GM21526 (cell line): Measurements from ENCODE around the gene TRIM10.
"Not testable (repeated sequence)": the region's sequence is repeated elsewhere in the genome, so short reads cannot be mapped to it uniquely, and the experiment has no call there.

Experiments used
- ATAC-seq: cut with Tn5 transposase; IDR thresholded peaks from one replicate; pipeline ENCODE4 v1.9.1; 2021; ENCODE audit warnings: moderate library complexity; ENCODE audit not compliant: unreplicated experiment, low FRiP score

The TRIM10 gene

DNA sequence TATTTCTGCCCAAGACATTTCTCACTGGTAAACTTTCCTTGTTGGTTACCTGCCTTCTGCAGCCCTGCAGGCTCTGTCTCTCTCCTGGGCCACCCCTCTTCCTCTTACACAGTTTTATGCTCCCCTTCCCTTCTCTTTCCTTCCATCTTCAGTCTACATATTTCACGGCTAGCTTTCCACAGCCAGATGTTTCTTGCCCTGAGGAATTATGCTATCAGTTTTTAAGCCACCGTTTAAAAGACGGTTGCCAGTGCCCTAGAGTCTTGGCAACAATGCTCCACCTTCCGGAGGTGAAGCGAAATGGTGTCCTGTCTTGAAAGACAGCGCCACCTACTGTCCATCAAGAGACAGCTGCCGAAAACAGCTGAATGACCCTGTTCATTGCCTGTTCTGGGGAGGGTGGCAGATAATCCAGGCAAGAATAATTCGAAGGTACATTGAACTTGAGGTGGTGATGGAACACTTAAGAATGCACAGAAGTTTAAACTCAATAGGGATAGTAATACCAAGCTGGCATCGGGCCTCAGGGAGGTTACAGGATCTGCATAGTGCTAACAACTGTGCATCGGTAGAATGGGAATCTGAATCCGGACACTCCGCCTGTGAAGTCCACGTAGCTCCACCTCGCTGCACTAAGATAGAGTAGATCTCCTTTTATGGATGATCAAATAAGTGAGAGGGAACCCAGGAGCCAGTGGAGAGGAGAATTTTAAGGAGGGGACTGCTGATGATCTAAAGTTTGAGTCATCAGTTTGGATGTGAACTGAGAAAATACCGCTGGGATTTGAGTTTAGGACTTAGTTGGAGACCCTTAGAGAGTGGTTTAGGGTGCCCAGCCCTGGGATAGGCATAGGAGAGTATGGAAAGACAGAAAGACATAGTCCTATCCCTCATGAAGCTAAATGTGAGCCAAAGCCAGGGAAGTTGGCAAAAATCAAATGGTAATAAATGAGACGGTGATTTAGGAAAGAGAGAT, 29.8 kb downstream of the TRIM10 start:
- ATAC-seq = peak; percentile 76

DNA sequence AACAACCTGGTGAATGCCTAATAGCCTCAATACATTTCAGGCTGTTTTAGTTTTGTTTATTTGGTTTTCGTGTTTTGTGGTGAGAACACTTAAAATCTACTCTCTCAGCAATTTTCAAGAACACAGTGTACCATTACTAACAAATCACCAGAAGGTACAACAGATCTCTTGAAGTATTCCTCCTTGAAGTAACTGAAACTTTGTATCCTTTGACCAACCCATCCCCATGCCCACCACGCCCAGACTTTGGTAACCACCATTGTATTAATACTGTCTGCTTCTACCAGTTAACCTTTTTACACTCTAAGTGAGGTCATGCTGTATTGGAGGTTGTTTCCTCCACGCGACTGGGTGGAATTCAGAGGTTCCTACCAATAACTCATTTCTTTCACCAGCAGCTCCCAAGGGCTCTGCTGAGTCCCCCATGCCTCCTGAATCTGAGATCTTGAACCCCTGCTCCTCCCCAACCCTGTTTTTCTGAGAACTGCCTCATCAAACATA, 30.8 kb downstream of the TRIM10 start:
- no peak for ATAC-seq

DNA sequence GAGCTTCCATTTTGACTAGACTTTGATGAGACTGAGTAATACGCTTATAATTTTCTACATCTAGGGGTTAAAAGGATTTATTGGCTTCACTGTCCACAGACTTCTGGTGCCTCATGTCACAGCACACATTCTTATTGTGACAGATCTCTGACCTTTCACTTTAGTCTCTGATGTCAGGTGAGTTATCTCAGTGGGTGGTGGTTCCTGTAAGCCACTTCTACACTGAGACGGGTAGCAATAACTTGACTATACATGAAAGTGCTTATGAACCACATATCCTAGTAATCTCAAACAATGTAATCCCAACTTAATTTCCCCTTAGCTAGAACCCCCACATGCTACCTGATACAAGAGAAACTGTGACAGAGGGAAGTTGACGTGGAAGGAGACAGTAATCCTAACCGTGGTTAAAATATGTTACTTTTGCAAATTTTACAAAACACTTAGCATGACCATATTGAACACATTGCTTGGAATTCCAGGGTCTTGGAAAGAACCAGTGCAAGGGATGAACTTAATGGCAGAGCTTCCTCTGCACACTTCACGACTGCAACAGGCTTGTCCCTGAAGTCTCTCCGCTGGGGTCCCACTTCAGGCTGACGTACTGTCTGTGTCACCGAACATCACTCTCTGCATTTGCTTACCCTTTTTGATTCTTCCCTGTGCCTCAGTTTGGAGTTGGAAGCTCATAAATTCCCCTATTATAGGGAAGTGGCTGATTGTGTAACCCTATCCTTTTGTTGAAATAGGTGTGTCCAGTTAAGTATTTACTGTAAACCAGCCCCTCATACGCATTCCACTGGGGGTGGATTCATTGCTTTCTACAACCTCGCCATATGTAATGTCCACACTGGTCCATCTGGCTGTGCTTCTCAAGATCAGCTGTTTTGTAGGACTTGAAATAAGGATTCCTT, 31.5 kb downstream of the TRIM10 start:
- ATAC-seq = no peak

DNA sequence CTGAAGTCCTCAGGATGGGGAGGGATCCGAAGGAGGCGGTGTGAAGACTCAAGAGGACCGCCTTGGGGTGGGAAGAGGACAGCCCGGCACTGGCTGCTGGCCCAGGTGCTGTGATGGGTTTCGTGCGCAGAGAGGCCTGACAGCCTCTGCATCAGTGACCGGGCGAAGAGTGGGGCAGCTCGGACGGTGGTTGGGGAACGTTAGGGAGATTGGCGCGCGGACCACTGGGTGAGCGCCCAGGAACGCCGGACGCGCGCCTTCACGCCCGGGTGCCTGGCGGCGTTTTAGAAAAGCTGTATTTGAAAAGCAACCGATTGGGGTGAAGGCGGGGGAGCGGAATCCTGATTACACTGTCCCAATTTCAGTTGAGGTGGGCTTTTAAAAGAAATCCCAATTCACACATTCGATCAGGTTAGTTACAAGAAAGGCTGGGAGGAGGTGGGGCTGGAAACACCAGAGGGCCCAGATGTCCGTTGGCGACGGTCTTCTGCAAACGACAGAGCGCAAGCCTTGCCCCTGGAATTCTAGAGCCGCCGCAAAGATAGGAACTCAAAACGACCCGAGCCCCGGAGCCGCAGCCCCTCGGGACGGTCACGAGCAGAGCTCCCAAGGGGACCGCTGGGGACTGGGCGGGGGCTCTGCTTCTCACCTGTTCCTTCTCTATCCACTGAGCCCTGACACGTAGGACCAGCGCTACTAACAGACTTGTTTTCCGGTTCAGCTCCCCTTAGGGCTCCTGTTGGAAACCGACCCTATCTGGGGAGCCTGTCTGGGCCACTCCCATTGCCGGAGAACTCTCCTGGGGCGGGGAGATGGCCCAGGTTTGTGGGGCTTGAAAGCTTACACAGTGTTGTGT, 33.5 kb downstream of the TRIM10 start:
- ATAC-seq = no peak

DNA sequence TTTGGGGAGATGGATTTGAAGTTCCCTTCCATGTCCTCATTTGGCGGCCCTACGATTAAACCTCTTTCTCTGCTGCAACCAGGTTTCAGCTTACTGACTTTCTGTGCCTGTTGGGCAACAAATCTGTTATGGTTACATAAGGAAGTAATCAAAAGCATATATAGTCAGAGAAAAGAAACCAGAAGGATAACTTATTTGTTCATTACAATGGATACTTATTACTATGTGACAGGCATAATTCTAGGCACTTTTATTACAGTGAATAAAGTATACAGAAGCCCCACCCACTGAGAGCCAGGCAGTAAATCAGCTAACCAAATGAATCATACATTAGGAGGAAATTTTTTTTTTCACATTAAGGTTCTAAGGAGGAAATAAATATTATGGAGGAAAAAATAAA, 38.5 kb downstream of the TRIM10 start:
- ATAC-seq = no peak

DNA sequence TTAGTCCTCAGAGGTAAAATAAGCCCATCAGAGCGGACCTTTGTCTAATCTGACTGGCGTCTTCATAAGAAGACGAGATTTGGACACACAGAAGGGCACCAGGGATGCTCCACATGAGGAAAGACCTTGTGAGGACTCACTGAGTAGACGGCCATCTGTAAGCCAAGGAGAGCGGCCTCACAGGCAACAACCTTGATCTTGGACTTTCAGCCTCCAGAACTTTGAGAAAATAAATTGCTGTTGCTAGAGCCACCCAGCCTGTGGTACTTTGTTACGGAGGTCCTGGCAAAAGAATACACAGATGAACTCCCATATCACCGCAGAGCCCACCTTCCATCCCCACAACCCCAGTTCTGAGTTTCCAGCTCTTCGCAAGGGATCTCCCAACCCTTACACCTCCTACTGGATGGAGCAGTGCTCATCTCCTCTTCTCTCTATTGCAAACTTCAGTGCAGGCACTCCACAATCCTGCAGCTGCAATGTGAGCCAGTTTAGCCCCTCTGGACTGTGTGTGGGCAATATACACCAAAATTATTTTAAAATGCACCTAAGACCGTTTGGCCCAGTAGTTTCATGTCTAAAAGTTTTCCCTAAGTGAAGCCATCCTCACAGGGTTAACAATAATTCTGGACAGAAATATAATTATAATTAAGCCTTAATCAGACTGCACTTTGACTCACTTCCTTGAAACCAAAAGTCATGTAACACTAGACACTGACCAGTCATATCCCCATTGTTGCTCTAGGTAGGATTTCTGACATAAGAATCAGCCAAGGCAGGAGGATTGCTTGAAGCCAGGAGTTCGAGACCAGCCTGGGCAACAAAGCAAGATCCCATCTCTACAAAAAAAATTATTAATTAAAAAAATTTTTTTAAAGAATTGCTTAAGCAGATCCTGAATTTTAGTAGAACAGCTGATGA, 39.3 kb downstream of the TRIM10 start:
- no peak for ATAC-seq

DNA sequence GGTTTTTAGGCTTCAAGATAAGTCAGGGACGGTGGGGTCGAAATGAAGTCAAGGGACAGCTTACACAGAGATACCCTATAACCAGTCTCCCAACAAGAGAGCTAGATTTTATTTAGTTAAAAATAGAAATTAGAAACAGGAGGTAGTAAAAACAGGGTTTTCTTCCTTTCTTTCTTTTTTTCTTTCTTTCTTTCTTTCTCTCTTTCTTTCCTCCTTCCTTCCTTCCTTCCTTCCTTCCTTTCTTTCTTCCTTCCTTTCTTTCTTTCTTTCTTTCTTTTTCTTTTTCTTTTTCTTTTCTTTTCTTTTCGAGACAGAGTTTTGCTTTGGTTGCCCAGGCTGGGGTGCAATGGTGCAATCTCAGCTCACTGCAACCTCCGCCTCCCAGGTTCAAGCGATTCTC, 42.3 kb downstream of the TRIM10 start:
- not testable (repeated sequence) for ATAC-seq

DNA sequence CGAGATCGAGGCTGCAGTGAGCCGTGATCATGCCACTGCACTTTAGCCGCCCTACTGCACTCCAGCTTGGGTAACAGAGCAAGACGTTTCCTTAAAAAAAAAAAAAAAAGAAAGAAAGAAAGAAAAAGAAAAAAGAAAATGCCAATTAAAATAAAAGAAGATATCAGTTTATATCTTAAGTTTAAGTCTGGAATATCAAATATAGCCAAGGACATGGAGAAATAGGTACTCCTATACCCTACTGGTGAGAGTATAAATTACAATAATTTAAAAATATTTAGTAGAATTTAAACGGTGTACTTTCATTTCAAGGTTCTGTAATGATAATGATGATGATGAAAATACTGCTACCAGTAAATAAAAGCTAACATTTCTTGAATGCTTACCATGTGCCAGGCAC, 44.3 kb downstream of the TRIM10 start:
- ATAC-seq = no peak

DNA sequence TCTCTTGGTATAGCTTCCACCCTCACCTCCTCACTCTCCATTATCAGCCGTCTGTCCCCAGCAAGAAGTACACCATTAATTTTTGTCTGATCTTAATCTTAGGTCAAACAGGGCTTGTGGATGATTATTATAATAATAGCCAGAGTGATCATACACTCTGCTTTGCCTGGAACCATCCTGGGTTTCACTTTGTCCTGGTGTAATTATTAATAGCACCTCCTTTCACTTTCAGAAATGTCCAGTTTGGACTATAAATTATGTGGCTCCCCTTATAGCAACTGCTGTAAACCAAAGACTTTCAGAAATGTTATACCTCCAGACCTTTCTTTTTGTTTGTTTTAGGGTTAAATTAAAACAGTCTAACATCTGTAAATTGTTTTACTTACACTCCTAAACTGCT, 47.2 kb downstream of the TRIM10 start:
- no peak for ATAC-seq

DNA sequence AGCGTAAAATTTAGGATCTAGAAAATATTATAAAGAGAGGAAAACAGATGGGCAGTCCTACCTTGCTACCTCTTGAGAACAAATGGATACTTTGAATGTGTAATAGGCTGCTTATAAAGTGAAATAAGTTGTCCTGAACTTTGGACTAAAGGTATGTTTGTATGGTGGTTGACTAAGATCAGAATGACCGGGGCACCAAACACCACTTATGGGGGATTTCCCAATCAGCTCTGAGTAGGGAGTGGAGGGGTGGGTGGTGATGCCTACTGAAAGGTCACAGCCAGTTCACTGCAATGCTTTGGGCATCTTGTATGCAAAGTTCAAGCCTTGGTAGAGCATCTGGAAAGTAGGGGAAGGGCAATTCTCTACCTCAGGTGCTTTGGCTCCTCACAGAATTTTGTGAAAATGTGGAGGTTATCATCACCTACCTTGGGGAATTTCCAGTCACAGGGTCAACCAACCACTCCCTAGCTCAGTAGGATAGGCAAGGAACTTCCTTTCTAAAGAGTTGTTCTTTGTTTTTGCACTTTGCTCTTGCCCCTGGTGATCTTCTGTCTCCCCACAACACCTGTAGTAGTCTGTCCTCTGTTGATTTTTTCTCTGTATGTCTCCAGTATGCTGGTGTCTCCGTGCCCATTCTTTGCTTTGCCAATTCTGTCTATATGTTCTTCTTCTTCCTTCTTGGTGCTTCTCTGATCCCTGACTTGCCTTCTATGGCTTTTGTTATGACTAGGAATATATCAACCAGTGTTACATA, 47.8 kb downstream of the TRIM10 start, which contains the start of gene TRIM31:
Gene TRIM31 (minus strand): TSS at position 88 of the 757 bp plus-strand sequence. CDS start 285 bp downstream, outside the sequence.
- no peak for ATAC-seq

DNA sequence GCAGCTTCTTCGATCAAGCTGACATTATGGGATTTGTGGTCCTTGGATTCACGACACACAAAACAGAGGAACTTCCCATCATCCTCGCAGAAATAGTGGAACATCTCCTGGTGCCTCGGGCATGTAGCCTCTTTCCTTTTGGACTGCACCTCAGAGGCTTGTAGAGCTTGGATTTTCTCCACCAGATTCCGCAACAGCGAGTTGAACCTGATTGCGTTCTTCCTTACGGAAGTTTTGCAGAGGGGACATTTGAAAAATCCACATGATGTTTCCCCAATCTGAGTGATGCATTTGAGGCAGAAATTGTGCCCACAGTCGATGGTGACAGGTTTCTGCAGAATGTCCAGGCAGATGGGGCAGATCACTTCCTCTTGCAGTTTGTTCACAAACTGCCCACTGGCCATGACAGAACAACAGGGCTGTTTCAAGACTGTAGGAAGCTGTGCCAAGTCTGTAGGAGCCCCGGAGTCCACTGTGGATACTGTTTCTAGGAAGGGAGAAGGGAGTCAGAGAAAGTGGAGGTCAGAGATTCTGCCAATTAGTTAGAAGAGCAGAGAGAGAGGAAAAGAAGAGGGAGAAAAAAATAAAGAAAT, 48.5 kb downstream of the TRIM10 start:
- no peak for ATAC-seq

DNA sequence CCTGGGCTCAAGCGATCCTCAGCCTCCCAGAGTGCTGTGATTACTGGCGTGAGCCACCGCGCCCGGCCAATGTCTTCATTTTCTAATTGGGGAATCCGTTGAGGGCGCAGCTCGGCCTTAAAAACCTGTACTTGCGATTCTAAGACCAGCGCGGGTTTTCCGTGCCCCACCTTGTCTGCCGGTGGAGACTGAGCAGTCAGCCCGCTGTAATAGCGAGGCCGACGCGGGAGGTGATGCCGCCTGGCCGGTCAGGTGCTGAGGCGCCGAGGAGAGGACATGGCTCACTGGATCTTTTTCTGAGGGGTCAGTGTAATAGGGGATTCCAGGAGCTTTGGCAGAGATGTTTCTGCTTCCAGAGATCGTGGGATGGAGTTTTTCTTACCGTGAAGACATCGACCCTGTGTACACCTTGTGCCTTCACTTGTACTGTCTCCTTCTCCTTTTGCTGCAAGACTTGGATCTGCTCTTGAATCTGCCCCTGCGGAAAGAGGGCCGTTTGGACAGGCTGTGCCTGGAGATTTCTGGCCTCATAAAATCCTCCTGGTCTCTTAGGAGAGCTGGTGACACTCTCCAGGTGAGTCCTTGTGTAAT, 49.6 kb downstream of the TRIM10 start:
- ATAC-seq = no peak

DNA sequence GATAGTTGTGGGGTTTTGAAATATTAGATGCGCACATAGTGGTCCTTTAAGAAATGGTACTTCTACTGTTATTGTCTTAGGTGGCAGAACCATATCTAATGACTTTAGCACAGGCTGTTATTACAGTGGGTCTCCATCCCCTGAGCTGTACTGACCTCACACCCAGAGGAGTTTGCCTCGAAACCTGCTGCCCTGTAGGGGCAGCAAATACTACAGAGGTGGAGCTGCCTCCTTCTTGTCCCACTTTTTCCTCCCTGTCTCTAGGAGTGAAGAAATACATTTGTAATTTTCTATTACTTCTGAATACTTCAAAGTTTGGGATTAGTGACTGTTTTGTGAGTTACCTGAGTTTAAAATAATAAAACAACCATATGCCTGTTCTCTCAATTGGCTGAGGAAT, 56.4 kb downstream of the TRIM10 start:
- no peak for ATAC-seq

DNA sequence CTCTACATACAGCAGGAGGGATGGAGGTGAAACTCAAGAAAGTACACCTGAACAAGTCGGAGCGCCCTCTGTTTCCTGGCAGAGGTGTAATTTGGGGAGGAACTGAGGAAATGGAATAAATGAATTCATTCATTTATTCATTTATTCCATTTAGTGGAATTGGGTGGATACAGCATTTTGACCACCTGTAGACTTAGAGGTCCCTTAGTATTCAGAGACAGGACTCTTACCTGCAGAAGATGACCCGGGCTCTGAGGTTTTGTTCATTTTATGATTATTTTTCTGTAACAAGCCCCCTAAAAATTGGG, 57.2 kb downstream of the TRIM10 start:
- ATAC-seq = no peak

DNA sequence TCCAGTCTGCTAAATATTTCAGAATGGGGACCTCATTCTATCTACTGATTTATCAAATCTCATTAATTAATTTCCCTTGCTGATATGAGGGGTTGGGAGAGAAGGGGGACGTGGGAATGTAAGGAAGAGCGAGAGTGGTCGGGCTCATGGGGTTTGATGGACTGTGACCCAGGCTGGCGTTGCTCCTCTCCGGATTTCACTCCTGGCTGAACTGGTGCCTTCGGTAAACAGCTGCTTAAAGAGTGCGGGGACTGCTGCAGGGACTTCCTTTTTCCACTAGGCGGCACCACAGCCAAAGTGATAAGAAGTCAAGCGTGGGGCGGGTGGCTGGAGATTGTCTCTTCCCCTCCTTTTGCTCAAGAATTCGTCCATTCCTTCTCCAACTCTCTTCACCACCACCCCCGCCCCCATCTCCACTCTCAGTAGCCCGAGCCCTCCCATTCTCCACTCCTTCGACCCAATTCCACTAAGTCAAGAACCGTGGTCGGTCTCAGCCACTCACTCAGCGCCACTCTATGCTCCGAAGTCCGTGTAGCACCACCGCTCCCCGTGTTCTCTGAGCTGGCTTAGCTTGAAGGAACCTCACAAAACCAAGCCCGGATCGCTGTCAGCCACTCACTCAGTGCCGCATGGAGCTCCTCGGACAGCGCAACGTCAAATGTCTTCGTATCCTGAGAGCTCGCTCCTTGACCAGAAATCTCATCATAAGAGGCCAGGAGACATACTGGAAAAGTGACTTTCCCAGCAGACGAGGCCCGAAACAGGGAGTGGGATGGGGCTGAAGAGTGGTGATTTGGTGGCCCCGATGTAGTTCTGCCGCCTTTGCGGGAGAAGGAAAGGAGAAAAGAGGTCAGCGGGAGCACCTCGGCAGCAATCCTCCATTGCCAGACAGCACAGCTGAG, 57.8 kb downstream of the TRIM10 start:
- peak; percentile 65 for ATAC-seq

DNA sequence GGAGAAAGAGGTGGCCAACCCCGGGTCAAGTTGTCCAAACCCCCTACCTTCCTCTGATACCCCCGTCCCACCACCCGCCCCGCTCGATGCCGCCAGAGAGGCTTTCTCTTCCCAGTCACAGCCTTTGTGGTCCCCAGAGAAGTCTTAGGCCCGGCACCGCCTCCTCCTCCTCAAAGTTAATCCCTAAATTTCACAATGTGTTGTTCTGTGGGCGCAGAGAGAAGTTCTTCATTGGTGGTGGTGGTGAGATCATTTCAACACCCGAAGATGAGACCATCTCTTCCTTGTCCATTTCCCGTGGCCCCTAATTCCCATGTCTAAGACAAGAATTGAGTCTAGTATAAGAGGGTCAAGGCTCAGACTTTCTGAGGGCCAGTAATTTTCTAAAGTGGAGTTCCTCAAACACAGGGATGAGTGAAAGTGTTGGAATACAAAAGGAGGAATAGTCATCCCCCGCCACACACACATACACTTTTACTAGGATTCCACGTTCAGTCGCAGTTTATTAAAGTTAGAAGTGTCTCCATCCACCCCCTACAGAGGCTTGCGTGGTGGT, 58.5 kb downstream of the TRIM10 start:
- no peak for ATAC-seq
